ENCODE measurements around the gene FRMD6. TPM values are rescaled to one million over a fixed set of nuclear protein-coding genes. Genes with fewer than 3 reads are reported as not detected.

Gene FRMD6
- total and polyA plus RNA-seq, 4 donors, result 3.2 to 27.2 (median 8.6) TPM

DNA sequence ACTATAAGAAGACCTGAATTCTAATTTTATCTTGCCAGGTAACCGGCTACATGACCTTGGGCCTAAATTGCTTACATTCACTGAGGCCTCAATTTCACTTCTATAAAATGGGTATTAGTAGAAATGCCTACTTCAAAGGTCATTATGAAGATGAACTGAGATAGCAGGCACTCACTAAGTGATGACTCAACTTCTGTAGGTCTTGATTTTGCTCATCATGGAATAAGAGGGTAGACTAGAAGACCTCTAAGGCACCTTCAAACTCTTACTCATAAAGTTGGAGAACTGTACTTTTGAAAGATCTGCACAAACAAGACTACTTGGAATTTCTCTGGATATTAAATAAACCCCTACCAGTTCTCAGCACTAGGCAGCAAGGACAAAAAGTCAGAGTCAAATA is 39.3 kb upstream of the FRMD6 start:
- Histone ChIP-seq H3K27ac (ENCODE audit: low read depth in 1 of 2, low read length in 1 of 2) (no peak overlapping the region), H3K4me1 (ENCODE audit: control insufficient read depth in 5 of 5, insufficient read depth in 5 of 5, low read length in 5 of 5) (peaks cover 0 to 16% (median 8%) of the 10 kb centered on the region in 5 donors), H3K36me3 (ENCODE audit: control insufficient read depth in 4 of 4, insufficient read depth in 4 of 4, low read length in 4 of 4) (no peaks in the 10 kb centered on the region), H3K4me3 (no peak overlapping the region), H3K9me3 (ENCODE audit: control insufficient read depth in 4 of 4, insufficient read depth in 3 of 4, low read length in 3 of 4) (peaks cover 0 to 2% (median 0%) of the 10 kb centered on the region in 4 donors), H3K9ac (ENCODE audit: insufficient read depth in 1 of 2, low read length in 2 of 2) (no peak overlapping the region), H3K27me3 (ENCODE audit: control insufficient read depth in 3 of 3, insufficient read depth in 3 of 3, low read length in 2 of 3) (no peaks in the 10 kb centered on the region)
- TF ChIP-seq, protein P1, sequence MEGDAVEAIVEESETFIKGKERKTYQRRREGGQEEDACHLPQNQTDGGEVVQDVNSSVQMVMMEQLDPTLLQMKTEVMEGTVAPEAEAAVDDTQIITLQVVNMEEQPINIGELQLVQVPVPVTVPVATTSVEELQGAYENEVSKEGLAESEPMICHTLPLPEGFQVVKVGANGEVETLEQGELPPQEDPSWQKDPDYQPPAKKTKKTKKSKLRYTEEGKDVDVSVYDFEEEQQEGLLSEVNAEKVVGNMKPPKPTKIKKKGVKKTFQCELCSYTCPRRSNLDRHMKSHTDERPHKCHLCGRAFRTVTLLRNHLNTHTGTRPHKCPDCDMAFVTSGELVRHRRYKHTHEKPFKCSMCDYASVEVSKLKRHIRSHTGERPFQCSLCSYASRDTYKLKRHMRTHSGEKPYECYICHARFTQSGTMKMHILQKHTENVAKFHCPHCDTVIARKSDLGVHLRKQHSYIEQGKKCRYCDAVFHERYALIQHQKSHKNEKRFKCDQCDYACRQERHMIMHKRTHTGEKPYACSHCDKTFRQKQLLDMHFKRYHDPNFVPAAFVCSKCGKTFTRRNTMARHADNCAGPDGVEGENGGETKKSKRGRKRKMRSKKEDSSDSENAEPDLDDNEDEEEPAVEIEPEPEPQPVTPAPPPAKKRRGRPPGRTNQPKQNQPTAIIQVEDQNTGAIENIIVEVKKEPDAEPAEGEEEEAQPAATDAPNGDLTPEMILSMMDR (IDR thresholded peaks at IDR 0.05; ENCODE audit: control extremely low read depth, extremely low read depth), result no peak
- WGBS, 2 donors, result 37 to 98% methylated on average over 1 of the region's 1 CpG
- ATAC-seq (ENCODE audit: insufficient read depth, low FRiP score) (no peak), DNase-seq (no peak)

DNA sequence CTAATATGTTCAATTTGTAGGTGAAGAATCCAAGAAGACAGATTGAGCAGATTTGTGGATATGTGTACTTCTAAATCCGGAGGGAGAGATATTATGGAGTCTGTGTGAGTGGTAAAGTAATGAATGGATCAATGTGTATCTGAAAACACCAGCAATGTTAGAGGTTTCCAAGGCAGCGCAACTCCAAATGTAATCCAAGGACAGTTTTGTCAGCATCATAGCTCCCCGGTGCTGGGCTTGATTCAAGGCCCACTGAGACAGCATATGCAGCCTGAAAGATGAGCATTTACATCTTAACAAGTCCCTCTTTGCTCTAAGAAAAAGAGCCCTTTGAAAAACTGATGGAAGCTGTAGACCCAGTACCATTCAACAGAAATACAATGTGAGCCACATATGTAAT is 38.3 kb upstream of the FRMD6 start:
- 76 to 90% methylated on average over 3 of the region's 3 CpGs for WGBS, 2 donors

DNA sequence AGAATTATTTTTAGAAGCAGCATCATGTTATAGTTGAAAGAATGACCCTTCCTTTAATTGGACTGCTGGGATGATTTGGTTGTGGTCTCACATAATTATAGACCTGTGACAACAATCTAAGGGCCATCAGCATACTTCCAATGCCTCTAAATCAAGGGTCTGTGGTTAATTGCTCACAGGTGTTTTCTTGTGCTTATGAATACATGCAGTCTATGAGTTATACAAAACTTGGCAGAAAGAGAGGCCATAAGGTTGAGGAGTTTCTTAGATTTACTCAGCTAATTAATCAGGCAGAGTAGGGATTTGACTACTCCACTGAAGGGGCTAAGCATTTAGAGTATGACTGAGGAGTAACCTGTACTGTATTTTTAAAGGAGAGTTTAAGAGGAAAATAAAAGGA is 37.0 kb upstream of the FRMD6 start:
- TF ChIP-seq, protein P1 (IDR thresholded peaks at IDR 0.05; ENCODE audit: control extremely low read depth, extremely low read depth), result no peak
- Histone ChIP-seq H3K9me3 (ENCODE audit: control insufficient read depth in 4 of 4, insufficient read depth in 3 of 4, low read length in 3 of 4) (peaks cover 0 to 2% (median 0%) of the 10 kb centered on the region in 4 donors), H3K9ac (ENCODE audit: insufficient read depth in 1 of 2, low read length in 2 of 2) (no peak overlapping the region), H3K27ac (ENCODE audit: low read depth in 1 of 2, low read length in 1 of 2) (no peak overlapping the region), H3K4me3 (no peak overlapping the region), H3K27me3 (ENCODE audit: control insufficient read depth in 3 of 3, insufficient read depth in 3 of 3, low read length in 2 of 3) (no peaks in the 10 kb centered on the region), H3K36me3 (ENCODE audit: control insufficient read depth in 4 of 4, insufficient read depth in 4 of 4, low read length in 4 of 4) (no peaks in the 10 kb centered on the region), H3K4me1 (ENCODE audit: control insufficient read depth in 5 of 5, insufficient read depth in 5 of 5, low read length in 5 of 5) (peaks cover 0 to 16% (median 12%) of the 10 kb centered on the region in 5 donors)
- peak in 2 of 3 donors; percentile 44 to 45 for DNase-seq
- ATAC-seq (ENCODE audit: insufficient read depth, low FRiP score), result no peak

More for the DNA sequence above, 38.3 kb upstream of the FRMD6 start:
- H3K9me3 ChIP-seq (ENCODE audit: control insufficient read depth in 4 of 4, insufficient read depth in 3 of 4, low read length in 3 of 4), result peaks cover 0 to 2% (median 0%) of the 10 kb centered on the region in 4 donors
- no peaks in the 10 kb centered on the region for H3K36me3 ChIP-seq (ENCODE audit: control insufficient read depth in 4 of 4, insufficient read depth in 4 of 4, low read length in 4 of 4)
- peaks cover 0 to 16% (median 8%) of the 10 kb centered on the region in 5 donors for H3K4me1 ChIP-seq (ENCODE audit: control insufficient read depth in 5 of 5, insufficient read depth in 5 of 5, low read length in 5 of 5)
- H3K27me3 ChIP-seq (ENCODE audit: control insufficient read depth in 3 of 3, insufficient read depth in 3 of 3, low read length in 2 of 3), result no peaks in the 10 kb centered on the region
- TF ChIP-seq, protein P1 (IDR thresholded peaks at IDR 0.05; ENCODE audit: control extremely low read depth, extremely low read depth), result no peak
- no peak overlapping the region for H3K9ac ChIP-seq (ENCODE audit: insufficient read depth in 1 of 2, low read length in 2 of 2)
- ATAC-seq (ENCODE audit: insufficient read depth, low FRiP score) (no peak), DNase-seq (no peak)
- H3K4me3 ChIP-seq, result no peak overlapping the region
- H3K27ac ChIP-seq (ENCODE audit: low read depth in 1 of 2, low read length in 1 of 2), result no peak overlapping the region

DNA sequence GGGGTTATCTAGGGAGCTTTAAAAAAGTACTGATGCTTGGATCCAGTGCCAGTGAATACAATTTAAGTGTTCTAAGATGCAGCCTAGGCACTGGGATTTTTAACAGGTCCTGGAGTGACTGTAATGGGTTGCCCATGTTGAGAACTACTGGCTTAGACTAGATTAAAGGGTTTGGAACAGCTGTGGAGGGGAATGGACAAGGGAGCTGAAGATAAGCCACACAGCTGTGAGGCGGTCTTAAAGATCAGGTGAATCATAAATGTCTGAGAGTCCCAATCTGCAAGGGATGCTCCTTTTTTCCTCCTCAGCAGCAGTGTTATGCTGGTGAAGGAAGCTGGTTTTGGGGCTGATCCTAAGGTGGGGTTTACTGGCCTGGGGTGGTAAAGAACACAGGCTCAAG is 35.5 kb upstream of the FRMD6 start:
- DNase-seq (no peak), ATAC-seq (ENCODE audit: insufficient read depth, low FRiP score) (no peak)
- TF ChIP-seq, protein P1 (IDR thresholded peaks at IDR 0.05; ENCODE audit: control extremely low read depth, extremely low read depth), result no peak
- Histone ChIP-seq H3K27me3 (ENCODE audit: control insufficient read depth in 3 of 3, insufficient read depth in 3 of 3, low read length in 2 of 3) (no peaks in the 10 kb centered on the region), H3K27ac (ENCODE audit: low read depth in 1 of 2, low read length in 1 of 2) (no peak overlapping the region), H3K36me3 (ENCODE audit: control insufficient read depth in 4 of 4, insufficient read depth in 4 of 4, low read length in 4 of 4) (no peaks in the 10 kb centered on the region), H3K4me3 (no peak overlapping the region), H3K9ac (ENCODE audit: insufficient read depth in 1 of 2, low read length in 2 of 2) (no peak overlapping the region), H3K9me3 (ENCODE audit: control insufficient read depth in 4 of 4, insufficient read depth in 3 of 4, low read length in 3 of 4) (no peaks in the 10 kb centered on the region), H3K4me1 (ENCODE audit: control insufficient read depth in 5 of 5, insufficient read depth in 5 of 5, low read length in 5 of 5) (peaks cover 0 to 23% (median 13%) of the 10 kb centered on the region in 5 donors)
- WGBS, 2 donors, result 95% methylated on average over 1 of the region's 1 CpG
